HG03280 (cell line): Measurements from ENCODE around the gene FAR2.
"Not testable (repeated sequence)": the region's sequence is repeated elsewhere in the genome, so short reads cannot be mapped to it uniquely, and the experiment has no call there.

Source experiments
- ATAC-seq: cut with Tn5 transposase; IDR thresholded peaks from one replicate; pipeline ENCODE4 v1.9.1; 2021; ENCODE audit warnings: mild to moderate bottlenecking, moderate library complexity; ENCODE audit not compliant: unreplicated experiment

FAR2 gene

DNA sequence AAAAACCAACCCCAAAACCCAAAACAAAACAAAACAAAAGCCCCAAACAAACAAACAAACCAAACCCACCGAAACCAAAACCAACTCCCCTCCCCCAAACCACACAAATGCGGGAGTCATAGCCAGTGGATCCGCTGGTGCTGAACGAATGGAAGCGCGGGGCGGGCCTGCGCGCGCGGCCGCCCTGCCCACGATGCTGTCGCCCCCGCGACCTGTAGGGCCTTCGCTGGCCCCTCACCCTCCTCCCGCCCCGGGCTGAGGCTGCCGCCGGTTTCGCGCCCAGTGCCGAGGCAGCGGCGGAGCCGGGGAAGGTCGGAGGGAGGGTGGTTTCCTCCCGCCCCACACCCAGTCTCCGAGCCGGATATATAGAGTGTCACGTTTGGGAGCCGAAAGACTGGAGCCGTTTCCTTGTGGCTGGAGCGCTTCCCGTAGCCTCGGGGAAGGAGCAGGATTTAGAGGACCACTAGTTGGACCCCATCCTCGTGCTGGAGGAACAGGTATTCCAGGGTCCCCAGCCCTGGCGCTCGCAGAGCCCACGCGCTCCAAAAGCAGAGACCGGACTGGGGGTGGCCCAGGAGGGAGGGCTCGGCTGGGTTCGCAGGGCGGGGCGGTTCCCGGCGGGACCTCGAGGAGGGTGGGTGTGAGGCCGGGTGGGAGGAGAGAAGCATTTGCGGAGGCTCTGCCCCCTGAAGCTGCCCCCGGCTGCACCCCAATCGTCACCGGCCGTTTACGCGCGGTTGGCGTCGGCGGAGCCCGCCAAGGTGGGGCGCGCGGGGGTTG, at the start of gene FAR2:
TSS of gene FAR2 (plus strand) at position 368 of the 780 bp plus-strand sequence. CDS start 121,172 bp downstream, outside the sequence.
- no peak for ATAC-seq

- no peak for ATAC-seq
These were observed 46.3 kb upstream of the FAR2 start for GRCh38 chr12:29102741-29103140.

- peak; percentile 96 for ATAC-seq
These were observed 45.5 kb upstream of the FAR2 start for GRCh38 chr12:29103539-29103974.

- no peak for ATAC-seq
These were observed 44.6 kb upstream of the FAR2 start for GRCh38 chr12:29104516-29104915.

GRCh38 chr12:29110506-29111442, 38.3 kb upstream of the FAR2 start:
- ATAC-seq: peak; percentile 44

DNA sequence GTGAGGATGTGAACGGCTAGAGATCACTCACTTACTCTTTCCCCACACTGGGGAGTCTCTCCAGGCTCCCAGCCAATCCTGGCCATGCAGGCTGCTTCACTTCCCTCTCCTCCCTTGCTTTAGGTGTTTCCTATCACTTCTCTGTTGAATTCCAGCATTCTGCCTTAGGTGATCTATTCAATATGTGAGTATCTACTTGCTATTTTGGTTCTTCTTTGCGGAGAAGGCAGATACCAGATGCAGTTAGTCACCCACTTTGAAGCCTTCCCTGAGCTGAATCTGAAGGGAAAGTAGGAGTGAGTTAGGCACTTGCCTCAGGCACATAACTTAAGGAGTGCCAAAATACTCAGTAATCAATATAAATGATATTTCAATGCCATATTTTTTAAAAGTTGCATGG, 36.0 kb upstream of the FAR2 start:
- ATAC-seq: no peak

DNA sequence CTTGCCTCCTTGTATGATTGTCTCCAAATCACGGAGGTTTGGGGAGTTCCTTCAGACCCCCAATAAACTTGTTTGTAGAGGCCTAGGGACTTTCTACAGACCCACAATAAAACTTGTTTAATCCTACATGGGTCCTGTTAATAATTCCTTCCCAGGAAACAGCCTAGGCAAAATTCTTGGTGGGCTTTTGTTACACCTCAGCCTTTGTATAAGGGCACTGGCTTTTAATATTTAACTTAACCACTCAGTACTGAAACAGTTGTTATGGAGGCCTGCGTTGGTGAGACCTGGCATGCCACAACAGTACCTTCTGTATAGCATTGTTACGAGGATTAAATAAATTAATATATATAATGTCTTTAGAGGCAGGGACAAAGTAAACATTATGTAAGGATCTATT, 32.7 kb upstream of the FAR2 start:
- no peak for ATAC-seq

- no peak for ATAC-seq
These were observed 17.5 kb upstream of the FAR2 start for GRCh38 chr12:29131539-29131938.

DNA sequence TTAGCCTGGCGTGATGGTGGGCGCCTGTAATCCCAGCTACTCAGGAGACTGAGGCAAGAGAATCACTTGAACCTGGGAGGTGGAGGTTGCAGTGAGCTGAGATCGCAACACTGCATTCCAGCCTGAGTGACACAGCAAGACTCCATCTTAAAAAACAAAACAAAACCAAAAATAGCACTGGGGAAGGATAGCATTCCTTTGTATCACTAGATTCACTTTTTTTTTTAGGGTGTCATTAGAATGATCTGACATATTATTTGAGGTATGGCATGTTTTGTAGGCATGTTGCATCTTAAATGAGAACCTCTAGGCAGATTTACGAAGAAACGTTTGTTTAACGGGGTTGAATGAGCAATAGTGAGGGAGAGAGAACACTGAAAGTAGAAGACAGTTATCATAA, 16.8 kb upstream of the FAR2 start:
- no peak for ATAC-seq

- ATAC-seq: no peak
These were observed 15.9 kb upstream of the FAR2 start for GRCh38 chr12:29133181-29133580.

DNA sequence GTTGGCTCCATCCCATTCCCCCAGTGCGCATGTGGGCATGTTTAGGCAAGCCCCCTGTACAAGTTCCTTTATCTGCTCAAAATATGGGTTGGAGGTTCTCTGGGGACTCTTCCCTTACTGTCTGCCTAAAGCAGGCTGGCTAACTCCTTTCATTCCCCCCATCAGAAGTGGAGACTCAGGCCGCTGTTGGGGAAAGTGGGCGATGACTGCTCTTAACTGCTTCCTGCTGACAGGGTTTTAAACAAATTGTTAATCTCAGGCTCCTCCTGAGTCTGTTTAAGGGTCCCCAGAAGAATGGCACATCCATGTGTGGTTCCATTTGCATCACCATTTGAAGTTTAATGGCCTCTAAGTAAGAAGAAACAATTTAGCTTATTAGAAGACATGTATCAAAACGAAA, 15.4 kb upstream of the FAR2 start:
- ATAC-seq: no peak

DNA sequence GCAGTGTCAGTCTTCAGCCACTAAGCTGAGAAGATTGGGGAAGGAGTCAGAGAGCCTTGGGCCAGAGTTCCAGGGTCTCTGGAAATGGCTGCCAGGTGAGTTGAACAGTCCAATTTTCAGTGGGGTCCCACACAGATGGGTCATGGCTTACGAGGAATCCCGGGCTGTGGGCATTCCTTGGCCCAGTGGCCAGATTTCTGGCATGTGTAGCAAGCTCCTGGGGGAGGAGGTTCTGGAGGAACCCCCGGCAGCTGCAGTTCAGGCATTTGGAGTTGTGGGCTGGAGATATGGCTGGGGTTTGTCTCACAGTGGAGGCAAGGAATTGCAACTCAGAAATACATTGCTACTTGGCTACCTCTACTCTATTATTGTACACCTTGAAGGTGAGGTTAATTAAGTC, 10.8 kb upstream of the FAR2 start:
- ATAC-seq: not testable (repeated sequence)

DNA sequence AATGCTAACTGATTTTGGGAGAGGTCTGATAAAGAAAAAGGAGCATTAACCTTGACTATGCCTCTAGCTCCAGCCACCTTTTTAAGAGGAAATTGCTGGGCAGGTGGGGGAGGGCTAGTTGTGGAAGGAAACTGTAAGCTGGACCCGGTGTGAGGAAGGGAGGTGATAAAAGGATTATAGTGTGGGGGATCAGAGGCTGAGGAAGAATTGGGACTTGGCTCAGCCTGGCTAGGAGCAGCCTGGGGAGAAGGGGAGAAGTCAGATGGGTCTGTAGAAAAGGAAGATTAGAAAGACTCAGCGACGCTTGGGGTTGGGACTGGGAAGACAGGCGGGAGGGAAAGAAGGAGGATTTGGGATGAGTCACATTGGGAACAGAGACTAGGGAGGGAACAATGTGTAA, 10.2 kb upstream of the FAR2 start:
- not testable (repeated sequence) for ATAC-seq

DNA sequence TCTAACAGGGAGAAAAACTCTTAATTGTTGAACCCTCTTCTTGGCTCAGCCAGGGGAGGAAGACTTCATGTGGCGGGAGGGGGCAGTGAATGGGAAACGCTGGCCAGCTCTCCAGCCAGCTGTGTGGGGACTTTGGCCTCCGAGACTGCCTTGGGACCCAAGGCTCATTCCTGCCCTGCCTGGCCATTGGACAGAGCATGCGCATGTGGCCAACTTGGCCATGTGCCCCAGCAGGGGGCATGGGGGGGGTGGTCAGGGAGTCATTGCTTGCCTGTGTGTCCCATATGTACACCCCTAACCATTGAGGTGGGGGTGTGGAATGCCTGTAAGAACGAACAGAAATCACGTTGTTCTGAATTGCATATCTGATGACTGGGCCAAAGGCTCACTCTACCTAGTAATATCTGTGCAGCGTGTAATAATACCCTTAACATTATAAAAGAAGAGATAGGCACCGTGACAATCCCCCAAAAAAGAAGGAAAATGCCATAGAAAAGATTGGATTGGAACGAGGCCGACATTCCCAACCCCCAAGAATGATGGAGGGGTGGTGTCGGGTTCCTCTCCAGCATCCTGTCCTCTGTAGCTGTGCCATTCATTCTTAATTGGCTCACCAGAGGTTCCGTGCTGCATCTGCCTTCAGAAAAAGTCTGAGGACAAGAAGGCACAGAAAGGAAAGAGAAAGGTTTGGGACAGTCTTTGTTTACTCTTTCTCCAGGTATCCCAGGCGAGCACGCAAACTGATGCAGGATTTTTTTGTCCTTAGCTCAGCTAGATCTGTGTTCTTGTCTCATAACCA, 3.5 kb upstream of the FAR2 start:
- no peak for ATAC-seq

DNA sequence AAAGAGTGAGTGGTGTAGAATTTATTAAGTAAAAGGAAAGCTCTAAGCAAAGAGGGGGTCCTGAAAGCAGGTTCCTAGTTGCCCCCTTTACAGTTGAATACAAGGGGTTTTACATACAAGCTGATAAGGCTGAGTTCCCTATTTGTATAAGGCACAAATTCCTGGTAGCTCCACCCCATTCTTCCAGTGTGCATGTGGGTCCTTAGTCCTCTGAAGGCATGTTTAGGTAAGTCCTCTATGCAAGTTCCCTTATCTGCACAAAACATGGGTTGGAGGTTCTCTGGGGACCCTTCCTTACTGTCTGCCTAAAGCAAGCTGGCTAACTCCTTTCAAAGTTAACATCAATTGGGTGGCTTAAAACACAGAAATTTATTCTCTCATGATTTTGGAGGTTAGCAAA, 2.9 kb upstream of the FAR2 start:
- no peak for ATAC-seq

DNA sequence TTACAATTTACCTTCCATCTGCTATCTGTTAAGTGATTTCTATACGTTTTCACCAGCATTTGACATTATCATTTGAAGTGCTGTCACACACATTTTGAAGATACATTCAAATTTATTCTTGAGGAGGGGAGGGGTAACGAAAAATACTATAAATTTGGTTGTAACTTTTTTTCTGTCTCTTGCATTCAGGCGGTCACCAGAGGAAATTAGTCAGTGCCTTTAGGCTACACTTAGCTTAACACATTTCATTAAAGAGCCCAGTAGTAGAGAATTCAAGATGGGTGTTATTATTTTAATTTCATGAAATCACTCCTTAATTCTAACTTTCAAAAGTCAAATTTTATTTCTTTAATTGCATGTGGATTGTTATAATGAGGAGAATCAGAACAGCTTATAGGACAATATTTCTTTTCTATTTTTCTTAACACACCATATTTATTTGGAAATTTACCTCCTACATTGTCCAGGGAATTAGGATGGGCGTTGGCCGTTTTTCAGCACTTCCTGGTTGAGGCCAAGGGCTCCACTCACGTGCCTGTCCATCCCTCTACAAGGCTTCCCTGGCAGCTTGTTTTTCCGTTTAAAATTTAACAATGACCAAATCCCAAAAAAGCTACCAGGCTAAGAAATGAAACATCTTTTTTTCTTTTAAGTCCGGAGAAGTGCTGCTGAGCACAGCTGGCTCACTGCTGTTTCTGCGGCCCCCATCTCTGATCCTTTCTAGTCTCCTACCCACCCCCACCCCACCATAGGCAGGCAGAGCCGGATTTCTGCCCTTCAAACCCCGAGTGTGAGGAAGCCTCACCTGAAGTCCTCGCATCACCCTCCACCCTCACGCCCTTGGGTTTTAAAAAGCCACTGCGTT, 1.1 kb upstream of the FAR2 start:
- no peak for ATAC-seq

GRCh38 chr12:29148596-29148910, 525 bp upstream of the FAR2 start:
- no peak for ATAC-seq

- no peak for ATAC-seq
These were observed 708 bp downstream of the FAR2 start for GRCh38 chr12:29149691-29150281.

DNA sequence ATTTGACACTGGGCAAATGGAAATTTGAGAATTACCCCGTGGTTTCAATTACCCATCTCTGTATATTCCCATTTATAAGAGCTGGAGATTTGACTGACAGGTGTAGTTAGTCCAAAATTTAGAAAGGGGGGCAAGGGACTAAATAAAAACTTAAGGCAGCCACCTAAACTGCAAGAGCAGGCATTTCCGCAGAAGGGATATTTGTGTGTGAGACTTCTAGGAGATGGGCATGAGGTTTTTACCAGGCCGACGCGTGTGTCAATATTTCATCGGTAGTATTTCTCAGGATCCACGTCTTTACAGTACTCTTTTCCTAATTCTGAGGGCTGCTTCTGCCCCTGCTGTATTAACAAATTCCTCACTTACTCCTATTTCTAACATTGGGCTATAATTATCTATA, 1.4 kb downstream of the FAR2 start:
- ATAC-seq: no peak
